DMS79 (cell line): ENCODE results near the gene AGGF1.
"Not testable (repeated sequence)": the region's sequence is repeated elsewhere in the genome, so short reads cannot be mapped to it uniquely, and the experiment has no call there.

Experiments used
- DNase-seq: peaks from one replicate; lab custom pipeline; 2025; lab: John Stamatoyannopoulos, UW

The AGGF1 gene

GRCh38 chr5:77087484-77088261 is 57.5 kb downstream of the AGGF1 start:
- DNase-seq: no peak

DNA sequence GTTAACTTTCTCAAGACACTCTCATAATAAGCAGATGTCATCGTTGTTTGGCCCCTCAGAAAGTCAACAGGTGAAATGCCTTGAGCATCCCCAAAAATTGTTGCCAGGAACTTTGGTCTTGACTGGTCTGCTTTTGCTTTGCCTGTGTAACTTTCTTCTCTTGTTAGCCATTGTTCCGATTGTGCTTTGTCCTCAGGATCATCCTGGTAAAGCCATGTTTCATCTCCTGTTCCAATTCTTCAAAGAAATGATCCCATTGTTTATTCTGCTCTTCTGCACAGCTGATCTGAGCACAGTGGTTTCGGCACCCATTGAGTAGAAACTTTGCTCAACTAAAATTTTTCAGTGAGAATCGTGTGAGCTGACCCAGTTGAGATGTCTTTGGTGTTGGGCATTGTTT is 65.0 kb downstream of the AGGF1 start:
- no peak for DNase-seq

DNA sequence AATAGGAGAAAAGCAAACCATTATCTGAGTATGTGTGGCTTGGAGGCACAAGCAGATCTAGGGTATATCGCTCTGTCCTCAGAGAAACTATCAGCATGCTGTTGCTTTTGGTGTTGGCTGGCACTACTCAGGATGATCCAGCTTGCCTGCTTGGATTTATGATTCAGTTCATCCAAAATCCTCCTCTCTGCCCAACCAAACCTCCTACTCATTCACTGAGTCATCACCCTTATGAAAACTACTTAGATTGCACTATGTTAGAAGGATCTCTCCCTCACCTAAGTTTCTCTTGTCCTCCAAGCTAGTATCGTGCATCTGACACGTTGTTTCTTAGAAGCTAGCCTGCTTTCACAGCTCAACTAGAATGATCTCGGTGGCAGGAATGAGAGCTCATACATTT is 71.1 kb downstream of the AGGF1 start:
- DNase-seq: no peak

DNA sequence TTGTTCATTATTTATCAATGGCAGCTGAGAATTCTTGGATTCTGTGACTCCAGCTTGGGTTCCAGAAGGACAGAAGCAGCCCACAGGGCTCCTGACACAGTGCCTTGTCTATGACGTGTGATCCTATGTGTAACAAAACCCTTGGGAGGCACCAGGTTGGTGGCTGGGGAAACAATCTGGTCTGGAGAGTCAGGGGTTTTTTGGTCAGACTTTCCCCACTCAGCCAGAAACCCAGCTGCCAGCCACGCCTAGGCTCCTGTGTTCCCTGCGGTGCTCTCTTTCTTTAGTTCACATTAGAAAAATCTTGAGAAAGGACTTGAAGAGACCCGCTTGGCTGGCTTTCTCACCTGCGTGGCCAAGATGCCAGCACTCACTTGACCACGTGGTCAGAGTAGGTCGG is 72.3 kb downstream of the AGGF1 start:
- peak; percentile 76 for DNase-seq

DNA sequence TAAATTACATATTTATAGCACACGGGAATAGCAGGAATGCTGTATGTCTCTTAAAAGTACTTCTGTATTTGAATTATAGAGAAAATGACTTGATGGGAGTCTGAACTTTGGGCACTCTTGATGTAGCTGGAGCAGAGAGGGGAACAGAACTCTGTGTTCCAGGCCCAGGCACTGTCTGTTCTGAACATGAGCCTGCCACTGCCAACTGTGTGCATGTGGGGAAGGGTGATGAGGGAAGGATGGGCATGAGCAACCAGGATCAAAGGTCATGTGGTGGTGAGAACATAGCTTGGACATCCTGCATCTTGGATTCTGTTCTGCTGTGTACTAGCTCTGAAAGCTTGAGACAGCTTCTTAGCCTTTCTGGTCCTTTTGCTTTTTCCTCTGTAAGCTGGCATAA is 73.3 kb downstream of the AGGF1 start:
- DNase-seq: no peak

DNA sequence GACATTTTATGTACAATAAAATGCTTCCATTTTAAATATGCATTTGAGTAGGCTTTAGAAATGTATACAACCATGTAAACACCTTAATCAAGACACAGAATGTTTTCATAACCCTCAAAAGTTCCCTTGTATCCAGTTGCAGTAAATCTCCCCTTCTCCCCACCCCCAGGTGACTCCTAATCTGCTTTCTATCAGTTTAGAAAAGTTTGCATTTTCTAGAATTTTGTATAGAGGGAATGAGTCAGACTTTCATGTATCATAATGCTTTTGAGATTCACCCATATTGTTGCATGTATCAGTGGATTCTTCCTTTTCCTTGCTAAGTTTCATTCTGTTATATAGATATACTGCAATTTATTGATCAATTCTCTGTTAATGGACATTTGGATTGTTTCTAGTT is 74.6 kb downstream of the AGGF1 start:
- no peak for DNase-seq

DNA sequence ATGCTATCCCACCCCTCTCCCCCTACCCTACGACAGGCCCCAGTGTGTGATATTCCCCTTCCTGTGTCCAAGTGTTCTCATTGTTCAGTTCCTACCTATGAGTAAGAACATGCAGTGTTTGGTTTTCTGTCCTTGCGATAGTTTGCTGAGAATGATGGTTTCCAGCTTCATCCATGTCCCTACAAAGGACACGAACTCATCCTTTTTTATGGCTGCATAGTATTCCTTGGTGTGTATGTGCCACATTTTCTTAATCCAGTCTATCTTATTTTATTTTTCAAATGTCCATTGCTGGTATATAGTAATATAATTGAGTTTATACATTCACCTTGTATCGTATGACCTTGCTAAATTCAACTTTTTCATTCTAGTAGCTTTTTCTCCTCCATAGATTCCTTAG is 76.8 kb downstream of the AGGF1 start:
- DNase-seq: not testable (repeated sequence)
